ENCODE results near the gene ZKSCAN1.

The ZKSCAN1 gene

GRCh38 chr7:100024020-100024619 is 8.7 kb downstream of the ZKSCAN1 start:
- Histone ChIP-seq H3K4ac (ENCODE audit: low read depth, low read length) (no peak overlapping the region), H3K36me3 (ENCODE audit: control insufficient read depth in 1 of 2, insufficient read depth in 2 of 2, low read length in 2 of 2) (peaks cover 38 to 42% of the 10 kb centered on the region in 2 experiments), H3K18ac (ENCODE audit: low read length) (no peak overlapping the region), H4K91ac (ENCODE audit: low read depth, low read length) (no peak overlapping the region), H4K12ac (ENCODE audit: low read depth, low read length) (no peak overlapping the region), H2AFZ (ENCODE audit: insufficient read depth, low read length, poor library complexity) (no peak overlapping the region), H2BK5ac (ENCODE audit: low read depth, low read length, poor library complexity) (no peak overlapping the region), H3K79me1 (ENCODE audit: low read length) (no peaks in the 10 kb centered on the region), H3K9ac (ENCODE audit: low read length) (no peak overlapping the region), H3K27me3 (ENCODE audit: insufficient read depth, low read length) (no peaks in the 10 kb centered on the region), H4K8ac (ENCODE audit: low read depth, low read length) (no peak overlapping the region), H3K27ac (ENCODE audit: low read depth, low read length) (no peak overlapping the region), H2AK5ac (ENCODE audit: low read length) (no peak overlapping the region), H3K4me2 (ENCODE audit: low read length) (no peak overlapping the region), H3K4me1 (ENCODE audit: control insufficient read depth in 1 of 2, insufficient read depth in 2 of 2, low read length in 2 of 2) (no peaks in the 10 kb centered on the region), H3K14ac (ENCODE audit: low read length) (no peak overlapping the region), H3K4me3 (ENCODE audit: low read depth, low read length) (no peak overlapping the region), H3K23ac (ENCODE audit: low read length) (no peak overlapping the region), H2BK120ac (ENCODE audit: insufficient read depth, low read length, poor library complexity) (no peak overlapping the region), H3K9me3 (ENCODE audit: insufficient read depth, low read depth, low read length) (no peaks in the 10 kb centered on the region), H3K79me2 (ENCODE audit: control insufficient read depth, insufficient read depth, low read length, poor library complexity) (no peaks in the 10 kb centered on the region), H2BK12ac (ENCODE audit: low read length) (no peak overlapping the region)
- DNase-seq, result no peak
- WGBS (ENCODE audit: extremely low coverage, insufficient coverage, insufficient read length), result no CpG with 5 or more reads among the region's 12 CpGs

GRCh38 chr7:100027197-100027596 is 11.8 kb downstream of the ZKSCAN1 start:
- no peak overlapping the region for H4K8ac ChIP-seq (ENCODE audit: low read depth, low read length)

GRCh38 chr7:100029596-100029995 is 14.2 kb downstream of the ZKSCAN1 start:
- Histone ChIP-seq H3K18ac (ENCODE audit: low read length) (no peak overlapping the region), H4K8ac (ENCODE audit: low read depth, low read length) (no peak overlapping the region), H2BK12ac (ENCODE audit: low read length) (no peak overlapping the region), H2AFZ (ENCODE audit: insufficient read depth, low read length, poor library complexity) (no peak overlapping the region), H3K9me3 (ENCODE audit: insufficient read depth, low read depth, low read length) (no peaks in the 10 kb centered on the region), H2BK120ac (ENCODE audit: insufficient read depth, low read length, poor library complexity) (no peak overlapping the region), H2AK5ac (ENCODE audit: low read length) (no peak overlapping the region), H3K27ac (ENCODE audit: low read depth, low read length) (no peak overlapping the region), H3K9ac (ENCODE audit: low read length) (no peak overlapping the region), H2BK5ac (ENCODE audit: low read depth, low read length, poor library complexity) (no peak overlapping the region), H4K12ac (ENCODE audit: low read depth, low read length) (no peak overlapping the region), H3K79me2 (ENCODE audit: control insufficient read depth, insufficient read depth, low read length, poor library complexity) (no peaks in the 10 kb centered on the region), H4K91ac (ENCODE audit: low read depth, low read length) (no peak overlapping the region), H3K23ac (ENCODE audit: low read length) (no peak overlapping the region), H3K4me1 (ENCODE audit: control insufficient read depth in 1 of 2, insufficient read depth in 2 of 2, low read length in 2 of 2) (no peaks in the 10 kb centered on the region), H3K4me3 (ENCODE audit: low read depth, low read length) (no peak overlapping the region), H3K36me3 (ENCODE audit: control insufficient read depth in 1 of 2, insufficient read depth in 2 of 2, low read length in 2 of 2) (peaks cover 42 to 64% of the 10 kb centered on the region in 2 experiments), H3K14ac (ENCODE audit: low read length) (no peak overlapping the region), H3K4ac (ENCODE audit: low read depth, low read length) (no peak overlapping the region), H3K27me3 (ENCODE audit: insufficient read depth, low read length) (no peaks in the 10 kb centered on the region), H3K79me1 (ENCODE audit: low read length) (no peaks in the 10 kb centered on the region), H3K4me2 (ENCODE audit: low read length) (no peak overlapping the region)
- no peak for DNase-seq
- no CpG with 5 or more reads among the region's 5 CpGs for WGBS (ENCODE audit: extremely low coverage, insufficient coverage, insufficient read length)

More at GRCh38 chr7:100027197-100027596, 11.8 kb downstream of the ZKSCAN1 start:
- H3K18ac ChIP-seq (ENCODE audit: low read length), result no peak overlapping the region
- H2BK120ac ChIP-seq (ENCODE audit: insufficient read depth, low read length, poor library complexity), result no peak overlapping the region
- no peak overlapping the region for H3K27ac ChIP-seq (ENCODE audit: low read depth, low read length)
- peaks cover 52 to 65% of the 10 kb centered on the region in 2 experiments for H3K36me3 ChIP-seq (ENCODE audit: control insufficient read depth in 1 of 2, insufficient read depth in 2 of 2, low read length in 2 of 2)
- no CpG with 5 or more reads among the region's 11 CpGs for WGBS (ENCODE audit: extremely low coverage, insufficient coverage, insufficient read length)
- H3K4ac ChIP-seq (ENCODE audit: low read depth, low read length), result no peak overlapping the region
- H3K27me3 ChIP-seq (ENCODE audit: insufficient read depth, low read length), result no peaks in the 10 kb centered on the region
- DNase-seq, result no peak
- H3K14ac ChIP-seq (ENCODE audit: low read length), result no peak overlapping the region
- no peak overlapping the region for H2BK12ac ChIP-seq (ENCODE audit: low read length)
- H3K4me3 ChIP-seq (ENCODE audit: low read depth, low read length), result no peak overlapping the region
- no peak overlapping the region for H3K9ac ChIP-seq (ENCODE audit: low read length)
- H2BK5ac ChIP-seq (ENCODE audit: low read depth, low read length, poor library complexity), result no peak overlapping the region
- H4K12ac ChIP-seq (ENCODE audit: low read depth, low read length), result no peak overlapping the region
- H3K9me3 ChIP-seq (ENCODE audit: insufficient read depth, low read depth, low read length), result no peaks in the 10 kb centered on the region
- no peaks in the 10 kb centered on the region for H3K79me2 ChIP-seq (ENCODE audit: control insufficient read depth, insufficient read depth, low read length, poor library complexity)
- no peak overlapping the region for H3K23ac ChIP-seq (ENCODE audit: low read length)
- no peak overlapping the region for H2AFZ ChIP-seq (ENCODE audit: insufficient read depth, low read length, poor library complexity)
- H3K4me1 ChIP-seq (ENCODE audit: control insufficient read depth in 1 of 2, insufficient read depth in 2 of 2, low read length in 2 of 2), result no peaks in the 10 kb centered on the region
- H3K79me1 ChIP-seq (ENCODE audit: low read length), result no peaks in the 10 kb centered on the region
- no peak overlapping the region for H4K91ac ChIP-seq (ENCODE audit: low read depth, low read length)
- H2AK5ac ChIP-seq (ENCODE audit: low read length), result no peak overlapping the region
- H3K4me2 ChIP-seq (ENCODE audit: low read length), result no peak overlapping the region

DNA sequence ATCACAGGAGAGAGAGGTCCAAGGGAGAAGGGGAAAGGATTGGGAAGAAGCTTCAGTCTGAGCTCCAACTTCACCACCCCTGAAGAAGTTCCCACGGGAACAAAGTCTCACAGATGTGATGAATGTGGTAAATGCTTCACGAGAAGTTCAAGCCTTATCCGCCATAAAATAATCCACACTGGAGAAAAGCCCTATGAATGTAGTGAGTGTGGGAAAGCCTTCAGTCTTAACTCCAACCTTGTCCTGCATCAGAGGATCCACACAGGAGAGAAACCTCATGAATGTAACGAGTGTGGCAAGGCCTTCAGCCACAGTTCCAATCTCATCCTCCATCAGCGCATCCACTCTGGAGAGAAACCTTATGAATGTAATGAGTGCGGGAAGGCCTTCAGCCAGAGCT is 18.1 kb downstream of the ZKSCAN1 start:
- Histone ChIP-seq H3K9me3 (ENCODE audit: insufficient read depth, low read depth, low read length) (no peaks in the 10 kb centered on the region), H3K4me3 (ENCODE audit: low read depth, low read length) (no peak overlapping the region), H4K12ac (ENCODE audit: low read depth, low read length) (no peak overlapping the region), H3K27ac (ENCODE audit: low read depth, low read length) (no peak overlapping the region), H3K4ac (ENCODE audit: low read depth, low read length) (no peak overlapping the region), H2BK12ac (ENCODE audit: low read length) (no peak overlapping the region), H4K91ac (ENCODE audit: low read depth, low read length) (no peak overlapping the region), H3K27me3 (ENCODE audit: insufficient read depth, low read length) (no peaks in the 10 kb centered on the region), H3K4me1 (ENCODE audit: control insufficient read depth in 1 of 2, insufficient read depth in 2 of 2, low read length in 2 of 2) (no peaks in the 10 kb centered on the region), H2AFZ (ENCODE audit: insufficient read depth, low read length, poor library complexity) (no peak overlapping the region), H2AK5ac (ENCODE audit: low read length) (no peak overlapping the region), H2BK5ac (ENCODE audit: low read depth, low read length, poor library complexity) (no peak overlapping the region), H3K36me3 (ENCODE audit: control insufficient read depth in 1 of 2, insufficient read depth in 2 of 2, low read length in 2 of 2) (peaks cover 30 to 62% of the 10 kb centered on the region in 2 experiments), H3K4me2 (ENCODE audit: low read length) (no peak overlapping the region), H4K8ac (ENCODE audit: low read depth, low read length) (no peak overlapping the region), H3K9ac (ENCODE audit: low read length) (no peak overlapping the region), H3K18ac (ENCODE audit: low read length) (no peak overlapping the region), H3K79me1 (ENCODE audit: low read length) (no peaks in the 10 kb centered on the region), H2BK120ac (ENCODE audit: insufficient read depth, low read length, poor library complexity) (no peak overlapping the region), H3K79me2 (ENCODE audit: control insufficient read depth, insufficient read depth, low read length, poor library complexity) (no peaks in the 10 kb centered on the region), H3K14ac (ENCODE audit: low read length) (no peak overlapping the region), H3K23ac (ENCODE audit: low read length) (no peak overlapping the region)
- DNase-seq, result no peak
- no CpG with 5 or more reads among the region's 6 CpGs for WGBS (ENCODE audit: extremely low coverage, insufficient coverage, insufficient read length)

Measured in trophoblast cell (in vitro differentiated cells and primary cell).